NCI-H146 treated with DMSO at 0.1 percent for 48 hours (cell line): ENCODE results near the gene ATG12.
"Not testable (repeated sequence)": the region's sequence is repeated elsewhere in the genome, so short reads cannot be mapped to it uniquely, and the experiment has no call there.

Source experiments
- DNase-seq: peaks from one replicate; lab custom pipeline; 2025; ENCODE audit not compliant: unreplicated experiment; lab: John Stamatoyannopoulos, UW

Gene ATG12

GRCh38 chr5:115841382-115842088 is at the start of gene ATG12, which contains the start of gene AP3S1:
Gene ATG12, minus strand, starts transcription at chr5:115841565. Its CDS starts 13 bp downstream, at chr5:115841552.
Gene AP3S1, plus strand, starts transcription at chr5:115841935. Its CDS starts 103 bp downstream, at chr5:115842038.
- DNase-seq = peak; percentile 69

DNA sequence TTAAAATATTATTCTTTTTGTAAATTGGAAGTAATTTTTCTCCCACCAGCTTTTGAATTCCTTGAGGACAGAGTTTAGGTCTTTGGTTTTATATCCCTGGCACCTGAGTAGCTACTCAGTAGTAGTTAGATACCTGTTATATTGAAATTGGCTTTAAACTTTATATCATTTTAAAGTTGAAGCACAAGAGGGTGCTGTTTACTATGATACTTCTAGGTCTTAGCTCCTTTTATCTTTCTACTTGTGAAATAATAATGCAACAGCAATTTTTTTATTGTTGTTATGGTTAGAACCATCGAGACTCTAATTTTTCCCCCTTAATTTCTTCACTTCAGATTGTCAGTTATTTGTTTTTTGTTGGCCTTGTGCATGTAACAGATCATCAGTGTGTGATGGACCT is 46.7 kb upstream of the ATG12 start:
- DNase-seq = no peak

GRCh38 chr5:115885208-115885607 is 43.8 kb upstream of the ATG12 start:
- not testable (repeated sequence) for DNase-seq

GRCh38 chr5:115884704-115885103 is 43.3 kb upstream of the ATG12 start:
- DNase-seq = no peak

- DNase-seq = not testable (repeated sequence)
Observed at GRCh38 chr5:115882434-115882833, 41.1 kb upstream of the ATG12 start.

- not testable (repeated sequence) for DNase-seq
Observed at GRCh38 chr5:115877342-115877741, 36.0 kb upstream of the ATG12 start.

- no peak for DNase-seq
Observed at GRCh38 chr5:115875447-115875846, 34.1 kb upstream of the ATG12 start.

GRCh38 chr5:115873392-115873791 is 32.0 kb upstream of the ATG12 start:
- DNase-seq = no peak

- DNase-seq = no peak
Observed at GRCh38 chr5:115872447-115872846, 31.1 kb upstream of the ATG12 start.

- DNase-seq = no peak
Observed at GRCh38 chr5:115869256-115869795, 28.0 kb upstream of the ATG12 start.

DNA sequence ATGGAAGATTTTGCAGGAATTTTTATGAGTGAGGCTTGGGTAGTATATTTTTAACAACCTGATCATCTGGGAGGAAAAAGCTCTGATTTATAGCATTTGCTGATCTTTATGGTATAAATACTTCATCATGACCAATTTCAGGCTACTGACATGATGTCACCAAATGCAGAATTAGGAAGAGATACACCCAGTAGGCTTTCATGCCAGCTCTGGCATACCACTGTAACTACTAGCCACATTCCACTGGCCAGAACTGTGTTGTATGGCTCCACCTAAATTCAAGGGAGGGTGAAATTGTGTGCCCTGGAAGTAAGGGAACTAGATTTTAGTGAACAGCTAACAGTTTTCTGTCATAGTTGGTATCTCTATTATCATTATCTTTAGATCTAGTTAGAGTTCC is 18.0 kb upstream of the ATG12 start:
- DNase-seq = no peak

DNA sequence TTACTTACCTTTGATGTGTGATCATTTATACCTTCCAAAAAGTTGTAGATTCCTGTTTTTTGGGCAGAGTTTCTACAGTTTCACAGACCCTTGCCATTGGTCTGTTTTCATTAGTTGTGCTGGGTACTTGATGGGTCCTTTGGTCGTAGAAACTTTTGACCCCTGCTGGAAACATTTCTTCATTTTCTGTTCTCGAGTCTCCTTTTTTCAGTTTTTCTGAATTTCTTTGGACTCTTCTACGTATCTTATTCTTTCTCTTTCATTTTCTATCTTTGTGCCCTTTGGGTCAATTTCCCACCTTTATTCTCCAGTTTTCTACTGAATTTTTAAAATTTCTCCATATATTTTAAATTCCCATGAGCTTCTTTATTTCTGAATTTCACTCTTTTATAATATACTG is 17.0 kb upstream of the ATG12 start:
- DNase-seq = no peak

- DNase-seq = no peak
Observed at GRCh38 chr5:115857626-115858349, 16.4 kb upstream of the ATG12 start.

- no peak for DNase-seq
Observed at GRCh38 chr5:115857057-115857479, 15.7 kb upstream of the ATG12 start.

GRCh38 chr5:115855959-115856358 is 14.6 kb upstream of the ATG12 start:
- DNase-seq = no peak

DNA sequence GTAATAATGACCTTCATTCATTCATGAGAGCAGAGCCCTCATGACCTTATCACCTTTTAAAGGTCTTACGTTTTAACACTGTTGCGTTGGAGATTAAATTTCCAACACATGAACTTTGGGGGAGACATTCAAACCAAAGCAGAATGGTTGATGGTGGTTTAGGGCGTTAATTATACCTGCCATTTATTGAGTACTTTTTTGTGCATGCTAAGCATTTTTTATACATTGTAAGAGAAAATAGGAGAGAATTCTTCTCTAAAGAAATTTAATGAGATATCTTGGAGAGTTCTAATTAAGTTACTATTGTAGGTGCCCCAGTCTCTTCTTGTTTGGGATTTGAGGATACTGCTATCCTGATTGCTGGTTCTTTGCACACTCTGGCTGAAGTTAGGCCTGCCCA is 12.8 kb upstream of the ATG12 start:
- no peak for DNase-seq

DNA sequence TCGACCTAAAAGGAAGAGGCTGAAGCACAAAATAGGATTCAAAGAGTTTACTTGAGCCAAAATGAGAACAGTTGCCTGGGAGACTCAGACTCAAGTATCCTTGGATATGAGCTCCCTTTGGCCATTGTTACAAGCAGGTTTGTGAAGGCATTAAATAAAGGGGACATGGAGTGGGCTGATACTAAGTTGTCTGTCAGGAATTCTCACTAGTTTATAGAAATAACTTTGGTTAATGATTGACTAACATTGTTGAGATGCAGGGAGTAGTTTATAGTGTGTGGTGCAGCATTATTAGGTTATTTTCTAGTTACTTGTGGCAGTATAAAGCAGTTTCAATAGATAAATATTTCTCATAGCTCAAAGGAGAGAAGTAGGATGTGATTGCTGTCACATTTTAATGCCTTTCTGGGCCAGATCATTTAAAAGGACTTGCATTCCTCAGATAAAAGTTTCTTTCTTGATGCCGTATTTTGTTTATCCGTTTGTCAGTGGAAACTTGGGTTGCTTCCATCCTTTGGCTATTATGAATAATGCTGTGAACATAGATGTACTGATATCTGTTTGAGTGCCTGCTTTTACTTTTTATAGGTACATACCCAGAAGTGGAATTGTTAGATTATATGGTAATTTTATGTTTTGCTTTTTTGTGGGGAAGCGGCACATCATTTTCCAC is 9.5 kb upstream of the ATG12 start:
- no peak for DNase-seq

DNA sequence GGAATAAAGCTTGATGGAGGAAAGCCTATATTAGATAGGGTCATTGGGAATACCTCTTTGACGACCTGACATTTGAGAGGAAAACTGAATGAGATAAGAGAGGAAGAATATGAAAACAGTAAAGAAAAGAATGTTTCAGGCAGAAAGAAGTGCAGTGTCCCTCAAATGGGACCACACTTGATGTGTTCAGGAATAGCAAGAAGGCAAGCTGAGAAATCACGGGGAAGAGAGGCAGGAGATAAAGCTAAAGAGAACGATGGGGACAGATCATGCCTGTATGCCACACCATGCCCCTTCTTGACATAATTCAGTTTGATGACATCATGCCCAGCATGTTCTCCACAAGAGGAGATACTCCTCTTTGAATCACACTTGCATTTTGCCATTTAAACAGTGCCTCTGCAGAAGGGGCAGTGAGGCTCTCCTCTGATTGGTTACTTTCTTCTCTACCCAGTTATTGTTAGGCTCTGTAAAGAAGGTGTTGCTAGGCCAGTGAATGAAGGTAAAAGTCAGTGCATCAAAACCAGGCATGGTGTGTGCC is 8.0 kb upstream of the ATG12 start:
- DNase-seq = no peak

DNA sequence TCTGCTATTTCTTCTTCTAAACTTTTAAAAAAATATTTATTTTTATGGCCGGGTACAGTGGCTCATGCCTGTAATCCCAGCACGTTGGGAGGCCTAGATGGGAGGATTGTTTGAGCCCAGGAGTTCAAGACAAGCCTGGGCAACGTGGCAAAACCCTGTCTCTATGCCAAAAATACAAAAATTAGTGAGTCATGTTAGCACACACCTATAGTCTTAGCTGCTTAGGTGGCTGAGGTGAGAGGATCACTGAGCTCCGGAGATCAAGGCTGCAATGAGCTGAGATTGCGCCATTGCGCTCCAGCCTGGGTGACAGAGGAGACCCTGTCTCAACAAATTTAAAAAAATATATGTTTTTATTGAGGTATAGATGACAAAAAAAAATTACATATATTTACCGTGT is 5.9 kb upstream of the ATG12 start:
- no peak for DNase-seq

DNA sequence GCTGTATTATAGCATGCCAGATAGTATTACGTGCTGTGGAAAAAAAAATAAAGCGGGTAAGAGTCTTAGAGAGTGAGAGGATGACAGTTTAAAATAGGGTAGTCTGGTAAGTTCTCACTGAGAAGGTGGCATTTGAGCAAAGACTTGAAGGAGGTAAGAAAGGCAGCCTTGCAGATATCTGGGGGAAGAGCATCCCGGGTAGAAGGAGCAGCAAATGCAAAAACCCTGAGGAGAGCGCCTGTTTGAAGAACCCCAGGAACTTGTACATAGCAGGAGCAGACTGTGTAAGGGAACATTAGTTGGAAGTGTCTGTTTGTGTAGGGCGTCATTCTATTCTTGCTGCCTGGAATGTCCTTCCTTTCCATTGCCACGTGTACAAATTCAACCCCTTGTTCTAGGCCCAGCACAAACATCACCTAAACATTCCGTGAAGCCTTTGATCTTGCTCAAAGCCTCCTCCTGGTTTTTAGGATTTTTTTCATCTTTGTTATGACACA is 3.0 kb upstream of the ATG12 start:
- DNase-seq = no peak

GRCh38 chr5:115843444-115844130 is 2.2 kb upstream of the ATG12 start:
- DNase-seq = no peak
